Activated CD4-positive, CD25-positive, alpha-beta regulatory T cell (primary cell): ENCODE results near the gene FAM187B.

Source experiments
- DNase-seq, 4 experiments: peaks; one replicate each; lab custom pipeline; 2025; lab: John Stamatoyannopoulos, UW

The FAM187B gene

GRCh38 chr19:35178701-35179100, 49.8 kb downstream of the FAM187B start:
- no peak for DNase-seq

GRCh38 chr19:35177377-35178274, 50.9 kb downstream of the FAM187B start:
- no peak for DNase-seq

- no peak for DNase-seq
Observed at GRCh38 chr19:35176181-35176570, 52.4 kb downstream of the FAM187B start.
